Gastroesophageal sphincter (tissue), 3 donors: ENCODE measurements around the gene PLXNB1.

Experiments used
- CTCF ChIP-seq, 4 experiments: fragments of 200-600 bp in 2 of 4; fragments of 450-650 bp in 2 of 4; sonication (generic) in 1 of 4; IDR thresholded peaks; one replicate each; pipeline ENCODE4 v1.5.1; 2017 to 2019; ENCODE audit warnings: antibody characterized with exemption in 4 of 4, mild to moderate bottlenecking in 2 of 4, moderate library complexity in 2 of 4
- POLR2A ChIP-seq, 2 donors: fragments of 450-650 bp; IDR thresholded peaks; one replicate each; pipeline ENCODE4 v1.6.1; 2017; ENCODE audit warnings: antibody characterized with exemption in 2 of 2, mild to moderate bottlenecking in 2 of 2, moderate library complexity in 1 of 2
- POLR2AphosphoS5 ChIP-seq: sonication (generic); formaldehyde crosslinking; IDR thresholded peaks from one replicate; pipeline ENCODE4 v1.6.1; 2017; ENCODE audit warnings: antibody characterized with exemption

- TF ChIP-seq CTCF (IDR thresholded peaks at IDR 0.05) (no peak), POLR2A (IDR thresholded peaks at IDR 0.05) (no peak), POLR2AphosphoS5 (no peak)
These were observed 35.5 kb downstream of the PLXNB1 start for GRCh38 chr3:48394391-48394790.
